Measurements from ENCODE around the gene KLF18. TPM values are rescaled to one million over a fixed set of nuclear protein-coding genes. Genes with fewer than 3 reads are reported as not detected.

KLF18 gene
- total and polyA plus RNA-seq, 4 donors: not detected

GRCh38 chr1:44154049-44154448 is 12.6 kb upstream of the KLF18 start:
- no peak overlapping the region for H3K27ac ChIP-seq (ENCODE audit: low read depth in 1 of 2, low read length in 1 of 2)
- no peaks in the 10 kb centered on the region for H3K9me3 ChIP-seq (ENCODE audit: control insufficient read depth in 4 of 4, insufficient read depth in 3 of 4, low read length in 3 of 4)
- H3K4me3 ChIP-seq: no peak overlapping the region
- no peak overlapping the region for H3K9ac ChIP-seq (ENCODE audit: insufficient read depth in 1 of 2, low read length in 2 of 2)
- no peak for TF ChIP-seq CTCF (IDR thresholded peaks at IDR 0.05; ENCODE audit: control extremely low read depth, extremely low read depth)
- ATAC-seq (ENCODE audit: insufficient read depth, low FRiP score) (no peak), DNase-seq (no peak)
- H3K36me3 ChIP-seq (ENCODE audit: control insufficient read depth in 4 of 4, insufficient read depth in 4 of 4, low read length in 4 of 4): no peaks in the 10 kb centered on the region
- H3K4me1 ChIP-seq (ENCODE audit: control insufficient read depth in 5 of 5, insufficient read depth in 5 of 5, low read length in 5 of 5): no peaks in the 10 kb centered on the region
- WGBS, 2 donors: 85 to 90% methylated on average over 3 of the region's 3 CpGs
- H3K27me3 ChIP-seq (ENCODE audit: control insufficient read depth in 3 of 3, insufficient read depth in 3 of 3, low read length in 2 of 3): peaks cover 0 to 3% (median 0%) of the 10 kb centered on the region in 3 donors

- 86 to 95% methylated on average over 1 of the region's 1 CpG for WGBS, 2 donors
Observed at GRCh38 chr1:44152692-44153091, 11.3 kb upstream of the KLF18 start.

GRCh38 chr1:44151808-44152207 is 10.4 kb upstream of the KLF18 start:
- TF ChIP-seq CTCF (IDR thresholded peaks at IDR 0.05; ENCODE audit: control extremely low read depth, extremely low read depth): no peak
- peaks cover 0 to under 1% (median 0%) of the 10 kb centered on the region in 4 donors for H3K9me3 ChIP-seq (ENCODE audit: control insufficient read depth in 4 of 4, insufficient read depth in 3 of 4, low read length in 3 of 4)
- 53 to 73% methylated on average over 1 of the region's 1 CpG for WGBS, 2 donors
- no peaks in the 10 kb centered on the region for H3K4me1 ChIP-seq (ENCODE audit: control insufficient read depth in 5 of 5, insufficient read depth in 5 of 5, low read length in 5 of 5)
- DNase-seq (no peak), ATAC-seq (ENCODE audit: insufficient read depth, low FRiP score) (no peak)
- H3K4me3 ChIP-seq: no peak overlapping the region
- H3K36me3 ChIP-seq (ENCODE audit: control insufficient read depth in 4 of 4, insufficient read depth in 4 of 4, low read length in 4 of 4): no peaks in the 10 kb centered on the region
- no peak overlapping the region for H3K27ac ChIP-seq (ENCODE audit: low read depth in 1 of 2, low read length in 1 of 2)
- H3K9ac ChIP-seq (ENCODE audit: insufficient read depth in 1 of 2, low read length in 2 of 2): no peak overlapping the region
- H3K27me3 ChIP-seq (ENCODE audit: control insufficient read depth in 3 of 3, insufficient read depth in 3 of 3, low read length in 2 of 3): peaks cover 0 to 3% (median 0%) of the 10 kb centered on the region in 3 donors

More at GRCh38 chr1:44152692-44153091, 11.3 kb upstream of the KLF18 start:
- ATAC-seq (ENCODE audit: insufficient read depth, low FRiP score) (no peak), DNase-seq (no peak)
- Histone ChIP-seq H3K27ac (ENCODE audit: low read depth in 1 of 2, low read length in 1 of 2) (no peak overlapping the region), H3K9ac (ENCODE audit: insufficient read depth in 1 of 2, low read length in 2 of 2) (no peak overlapping the region), H3K27me3 (ENCODE audit: control insufficient read depth in 3 of 3, insufficient read depth in 3 of 3, low read length in 2 of 3) (peaks cover 0 to 3% (median 0%) of the 10 kb centered on the region in 3 donors), H3K9me3 (ENCODE audit: control insufficient read depth in 4 of 4, insufficient read depth in 3 of 4, low read length in 3 of 4) (no peaks in the 10 kb centered on the region), H3K36me3 (ENCODE audit: control insufficient read depth in 4 of 4, insufficient read depth in 4 of 4, low read length in 4 of 4) (no peaks in the 10 kb centered on the region), H3K4me3 (no peak overlapping the region), H3K4me1 (ENCODE audit: control insufficient read depth in 5 of 5, insufficient read depth in 5 of 5, low read length in 5 of 5) (no peaks in the 10 kb centered on the region)
- TF ChIP-seq CTCF (IDR thresholded peaks at IDR 0.05; ENCODE audit: control extremely low read depth, extremely low read depth): no peak

- H3K27ac ChIP-seq (ENCODE audit: low read depth in 1 of 2, low read length in 1 of 2): no peak overlapping the region
- DNase-seq (no peak), ATAC-seq (ENCODE audit: insufficient read depth, low FRiP score) (no peak)
- H3K9me3 ChIP-seq (ENCODE audit: control insufficient read depth in 4 of 4, insufficient read depth in 3 of 4, low read length in 3 of 4): peaks cover 0 to 4% (median 0%) of the 10 kb centered on the region in 4 donors
- no peaks in the 10 kb centered on the region for H3K4me1 ChIP-seq (ENCODE audit: control insufficient read depth in 5 of 5, insufficient read depth in 5 of 5, low read length in 5 of 5)
- H3K27me3 ChIP-seq (ENCODE audit: control insufficient read depth in 3 of 3, insufficient read depth in 3 of 3, low read length in 2 of 3): peaks cover 0 to 3% (median 0%) of the 10 kb centered on the region in 3 donors
- no peak for TF ChIP-seq CTCF (IDR thresholded peaks at IDR 0.05; ENCODE audit: control extremely low read depth, extremely low read depth)
- no peaks in the 10 kb centered on the region for H3K36me3 ChIP-seq (ENCODE audit: control insufficient read depth in 4 of 4, insufficient read depth in 4 of 4, low read length in 4 of 4)
- 61 to 82% methylated on average over 6 of the region's 6 CpGs for WGBS, 2 donors
- no peak overlapping the region for H3K9ac ChIP-seq (ENCODE audit: insufficient read depth in 1 of 2, low read length in 2 of 2)
- no peak overlapping the region for H3K4me3 ChIP-seq
Observed at GRCh38 chr1:44151332-44151731, 9.9 kb upstream of the KLF18 start.
